GM12878 (cell line): ENCODE measurements around the gene DDX21. TPM values are rescaled to one million over a fixed set of nuclear protein-coding genes. Genes with fewer than 3 reads are reported as not detected.

Source experiments
- ATAC-seq: fragments of 200-7000 bp; cut with Tn5 transposase; 3 replicates; pipeline ENCODE4 v1.9.1; 2020; ENCODE audit warnings: mild to moderate bottlenecking, moderate library complexity
- Bru-seq: library from RNA; stranded (reverse); fragments of 400-500 nt; gene quantifications from one replicate; lab custom pipeline; 2021; lab: Mats Ljungman, UMichigan
- BruChase-seq, 2 experiments: library from RNA; stranded (reverse); fragments of 400-500 nt; gene quantifications; one replicate each; lab custom pipeline; 2021; lab: Mats Ljungman, UMichigan
- BruUV-seq: library from RNA; stranded (reverse); fragments of 400-500 nt; replicated peaks from 2 replicates; lab custom pipeline; 2021; lab: Mats Ljungman, UMichigan
- CTCF ChIA-PET: fragments of 300-600 bp; sonication (Branson Sonifier 250); formaldehyde crosslinking; extraction: SDS; loops from one replicate; lab custom pipeline; 2021; ENCODE audit warnings: inconsistent platforms; lab: Yijun Ruan, JAX
- POLR2A ChIA-PET: fragments of 350-600 bp; formaldehyde crosslinking; extraction: SDS; loops from one replicate; lab custom pipeline; 2021; ENCODE audit warnings: inconsistent platforms; lab: Charles Lee
- RAD21 ChIA-PET: fragments of 300-600 bp; sonication (Branson Sonifier 250); formaldehyde crosslinking; loops from one replicate; lab custom pipeline; 2023; ENCODE audit warnings: antibody characterized with exemption; ENCODE audit not compliant: unreplicated experiment; lab: Charles Lee
- SMC1A ChIA-PET: fragments of 300-600 bp; sonication (Branson Sonifier 250); formaldehyde crosslinking; loops from one replicate; lab custom pipeline; 2023; ENCODE audit not compliant: unreplicated experiment, uncharacterized antibody; lab: Charles Lee
- DNase-seq: peaks from one replicate; pipeline ENCODE4 v3.0.0-alpha.2; 2011; ENCODE audit warnings: low read depth, low spot score
- FAIRE-seq: peaks from 3 replicates; lab custom pipeline; 2011; peaks lifted over from hg19 to GRCh38; lab: Jason Lieb, UNC
- H2AFZ ChIP-seq: 2 replicates; pipeline ENCODE4 v1.6.0; 2011; ENCODE audit warnings: low read depth, low read length, control low read depth; ENCODE audit not compliant: control insufficient read depth
- H3K27ac ChIP-seq: 2 replicates; pipeline ENCODE4 v1.5.1; 2011; ENCODE audit warnings: control low read depth; ENCODE audit not compliant: control insufficient read depth, insufficient read depth
- H3K27me3 ChIP-seq, 2 experiments: replicated peaks in 1 of 2; 2 replicates each; pipeline versions ENCODE4 v1.6.0 to v1.6.1; 2011; ENCODE audit warnings: low read length in 1 of 2; ENCODE audit not compliant: control insufficient read depth in 2 of 2, insufficient read depth in 2 of 2
- H3K36me3 ChIP-seq, 2 experiments: 2 replicates each; pipeline ENCODE4 v1.5.1; 2011; ENCODE audit warnings: low read length in 1 of 2; ENCODE audit not compliant: control insufficient read depth in 2 of 2, insufficient read depth in 2 of 2
- H3K4me1 ChIP-seq: 2 replicates; pipeline ENCODE4 v1.6.1; 2011; ENCODE audit warnings: mild to moderate bottlenecking, low read length, moderate library complexity, mixed read lengths; ENCODE audit not compliant: control insufficient read depth, insufficient read depth
- H3K4me2 ChIP-seq: 2 replicates; pipeline ENCODE4 v1.6.0; 2011; ENCODE audit warnings: control low read depth; ENCODE audit not compliant: control insufficient read depth, insufficient read depth
- H3K4me3 ChIP-seq: fragments of 200-600 bp; sonication (generic); 2 replicates; pipeline ENCODE4 v1.5.1; 2016
- H3K79me2 ChIP-seq: 2 replicates; pipeline ENCODE4 v1.6.0; 2011; ENCODE audit warnings: low read length; ENCODE audit not compliant: control insufficient read depth, insufficient read depth
- H3K9ac ChIP-seq: 2 replicates; pipeline ENCODE4 v1.8.0; 2011; ENCODE audit warnings: low read length, control low read depth, mixed read lengths; ENCODE audit not compliant: control insufficient read depth, insufficient read depth
- H3K9me3 ChIP-seq: replicated peaks from 3 replicates; pipeline ENCODE4 v1.5.1; 2011; ENCODE audit warnings: mild to moderate bottlenecking, low read length; ENCODE audit not compliant: control insufficient read depth, insufficient read depth
- H4K20me1 ChIP-seq: 2 replicates; pipeline ENCODE4 v1.6.0; 2011; ENCODE audit not compliant: control insufficient read depth, insufficient read depth
- ATF2 ChIP-seq: IDR thresholded peaks from 2 replicates; pipeline ENCODE4 v1.6.1; 2012; ENCODE audit warnings: low read length, inconsistent platforms
- BCL3 ChIP-seq: IDR thresholded peaks from 2 replicates; pipeline ENCODE4 v1.6.1; 2011; ENCODE audit warnings: borderline replicate concordance, low read depth, mild to moderate bottlenecking, moderate library complexity, low read length; ENCODE audit not compliant: insufficient read depth, poor library complexity, severe bottlenecking
- CEBPB ChIP-seq, 2 experiments: fragments of 150-350 bp in 1 of 2; IDR thresholded peaks; 2 replicates each; pipeline ENCODE4 v1.6.1; 2012 to 2014; ENCODE audit warnings: low read depth in 2 of 2, low read length in 2 of 2, borderline replicate concordance in 1 of 2, inconsistent platforms in 1 of 2
- IKZF2 ChIP-seq, 2 experiments: fragments of 450-650 bp; IDR thresholded peaks; 2 replicates each; pipeline ENCODE4 v1.6.1; 2017; ENCODE audit warnings: mild to moderate bottlenecking in 2 of 2, moderate library complexity in 2 of 2
- MYB ChIP-seq: fragments of 150-350 bp; IDR thresholded peaks from 2 replicates; pipeline ENCODE4 v1.6.1; 2014; ENCODE audit warnings: mild to moderate bottlenecking, low read depth, low read length, borderline replicate concordance
- MYC ChIP-seq: IDR thresholded peaks from 2 replicates; pipeline ENCODE4 v1.6.1; 2011; ENCODE audit warnings: mild to moderate bottlenecking, low read length, moderate library complexity, inconsistent platforms; ENCODE audit not compliant: insufficient read depth, insufficient replicate concordance, insufficient read length, severe bottlenecking
- NFXL1 ChIP-seq: fragments of 450-650 bp; IDR thresholded peaks from 2 replicates; pipeline ENCODE4 v1.6.1; 2017; ENCODE audit warnings: antibody characterized with exemption, mild to moderate bottlenecking, borderline replicate concordance
- SIN3A ChIP-seq: IDR thresholded peaks from 2 replicates; pipeline ENCODE4 v1.6.1; 2012; ENCODE audit warnings: low read depth, low read length, improper control_type of control experiment
- SPI1 ChIP-seq: IDR thresholded peaks from 2 replicates; pipeline ENCODE4 v1.6.1; 2011; ENCODE audit warnings: low read depth, mild to moderate bottlenecking, low read length, moderate library complexity, borderline replicate concordance; ENCODE audit not compliant: insufficient read depth
- TARDBP ChIP-seq: IDR thresholded peaks from 2 replicates; pipeline ENCODE4 v1.6.1; 2016; ENCODE audit warnings: borderline replicate concordance
- WRNIP1 ChIP-seq: IDR thresholded peaks from 2 replicates; pipeline ENCODE4 v1.6.1; 2011; ENCODE audit warnings: low read depth, low read length, improper control_type of control experiment, borderline replicate concordance
- ZBTB33 ChIP-seq: fragments of 450-650 bp; IDR thresholded peaks from 2 replicates; pipeline ENCODE4 v1.6.1; 2017; ENCODE audit warnings: mild to moderate bottlenecking
- WGBS: methylation state at CpG from one replicate; pipeline ENCODE4 v1.1.6; 2016; ENCODE audit warnings: low lambda C conversion rate; ENCODE audit not compliant: insufficient replicate concordance, insufficient coverage; ENCODE audit errors: missing lambda C conversion rate; 5-methylcytosine and 5-hydroxymethylcytosine counted together
- in situ Hi-C: fragments of 300-500 bp; cut with MboI; formaldehyde crosslinking; loops from 9 replicates; pipeline ENCODE4 v1.14.3; 2018; ENCODE audit warnings: mixed read lengths
- intact Hi-C: fragments of 100-400 bp; cut with micrococcal nuclease; formaldehyde crosslinking; loops from one replicate; pipeline ENCODE4 v1.14.2; 2022; ENCODE audit not compliant: unreplicated experiment
- long read RNA-seq, 2 experiments: library from polyadenylated mRNA; unstranded; transcript quantifications; one replicate each; pipeline ENCODE4 v2.0.0, GENCODE V29; 2019 to 2020
- polyA minus RNA-seq, 3 experiments: library from RNA; depleted of rRNA, polyadenylated mRNA; stranded (reverse); fragments of >200 nt; gene quantifications; 2 replicates each; pipeline ENCODE4 v1.2.3, GENCODE V29; 2011
- polyA plus RNA-seq, 11 experiments: library from polyadenylated mRNA; depleted of rRNA in 4 of 11; unstranded in 6 of 11; stranded (reverse) in 5 of 11; fragments of >200 nt; fragmentation: Nextera tagmentation in 4 of 11; fragmentation: Illumina TruSeq in 1 of 11; extraction: Ambion mirVana in 4 of 11; extraction: Trizol in 1 of 11; gene quantifications; 1 replicate in 1 of 11; 2 replicates in 10 of 11; pipeline versions ENCODE4 v1.2.1 to v1.2.3, GENCODE V29; 2011 to 2016; ENCODE audit warnings: inconsistent platforms in 2 of 11, missing spikeins in 2 of 11, low read depth in 1 of 11
- total RNA-seq, 4 experiments: library from RNA; depleted of rRNA in 3 of 4; stranded (reverse); fragments of >200 nt in 3 of 4; fragmentation: Illumina TruSeq in 1 of 4; extraction: Trizol in 1 of 4; gene quantifications; 2 replicates each; pipeline versions ENCODE4 v1.2.1 to v1.2.3, GENCODE V29; 2013 to 2021

The DDX21 gene
- total RNA-seq (2013; cell fraction: nucleolus; rRNA removed) = 34.8 and 35.9 TPM in 2 replicates
- total RNA-seq (2014; rRNA removed) = 121 and 158 TPM in 2 replicates
- total RNA-seq (2014; rRNA removed; fragmentation: Illumina TruSeq; extraction: Trizol) = 153 and 165 TPM in 2 replicates
- 122 and 129 TPM in 2 replicates for total RNA-seq (2021)
- polyA plus RNA-seq (2011; ENCODE audit: low read depth) = 39.5 TPM
- polyA plus RNA-seq (2011; rRNA removed) = 120 and 162 TPM in 2 replicates
- 43.4 and 50.3 TPM in 2 replicates for polyA plus RNA-seq (2011; cell fraction: cytosol; rRNA removed)
- 35.1 and 62.8 TPM in 2 replicates for polyA plus RNA-seq (2011; cell fraction: nucleus; rRNA removed)
- polyA plus RNA-seq (2012) = 48.2 and 52.6 TPM in 2 replicates
- polyA plus RNA-seq (2014; fragmentation: Illumina TruSeq; extraction: Trizol) = 182 and 223 TPM in 2 replicates
- polyA plus RNA-seq (2014; fragmentation: Nextera tagmentation; extraction: Ambion mirVana) = 10 to 100 TPM; 80.8 to 88.5 TPM
- 95.6 and 112 TPM in 2 replicates for polyA plus RNA-seq (2014; rRNA removed)
- polyA plus RNA-seq (2016; fragmentation: Nextera tagmentation; extraction: Ambion mirVana) = 10 to 100 TPM; 41.1 to 47.8 TPM
- 67.2 and 96.1 TPM in 2 replicates for polyA minus RNA-seq (2011; rRNA and poly(A)+ RNA removed)
- polyA minus RNA-seq (2011; cell fraction: cytosol; rRNA and poly(A)+ RNA removed) = 34.7 and 46.3 TPM in 2 replicates
- polyA minus RNA-seq (2011; cell fraction: nucleus; rRNA and poly(A)+ RNA removed) = 13.4 and 23.5 TPM in 2 replicates
- Bru-seq, nascent RNA = percentile 96 among the genes with signal in this experiment
- BruChase-seq, experiment 1, labeled RNA remaining after a 6-hour chase = percentile 98 among the genes with signal in this experiment
- percentile 99 among the genes with signal in this experiment for BruChase-seq, experiment 2, labeled RNA remaining after a 2-hour chase
- long read RNA-seq, experiment 1, full-length matches to known transcripts = 24 of 62 reads
- long read RNA-seq, experiment 1, partial matches to known transcripts = 33 of 62 reads
- long read RNA-seq, experiment 1, other reads (novel, unspliced or antisense) = 5 of 62 reads
- long read RNA-seq, experiment 2, full-length matches to known transcripts = 28 of 161 reads
- long read RNA-seq, experiment 2, partial matches to known transcripts = 71 of 161 reads
- long read RNA-seq, experiment 2, other reads (novel, unspliced or antisense) = 62 of 161 reads

GRCh38 chr10:68955832-68956532, at the start of gene DDX21:
Gene DDX21 (plus strand): TSS chr10:68956170. CDS start chr10:68956226, 56 bp downstream.
- Histone ChIP-seq H3K9me3 (no peaks in the 10 kb centered on the region), H2AFZ (peak within 1 kb of the TSS; percentile 86), H3K36me3 (no peaks in the 10 kb centered on the region), H3K9ac (peak within 1 kb of the TSS; percentile 92), H3K27ac (peak within 1 kb of the TSS; percentile 94), H3K27me3 (no peaks in the 10 kb centered on the region), H3K4me1 (no peaks in the 10 kb centered on the region), H3K4me3 (peak within 1 kb of the TSS; percentile 93), H3K79me2 (peaks cover 58% of the 10 kb centered on the region), H3K4me2 (peak within 1 kb of the TSS; percentile 71), H4K20me1 (no peaks in the 10 kb centered on the region)
- POLR2A ChIA-PET = interaction anchor here (0.6 to 1.9 kb wide), 7 partner anchors 32 to 286 kb away, joined by 3 to 6 read pairs (median 4); no protein-coding TSS in a partner anchor
- SMC1A ChIA-PET = interaction anchor here (0.7 to 1.7 kb wide), 9 partner anchors 12 to 276 kb away, joined by 3 to 6 read pairs (median 3); no protein-coding TSS in a partner anchor
- CTCF ChIA-PET = interaction anchor here (0.6 to 2.8 kb wide), 20 partner anchors 12 to 448 kb away, joined by 3 to 14 read pairs (median 4); no protein-coding TSS in a partner anchor
- DNase-seq (peak; percentile 76), ATAC-seq (peak; percentile 87), FAIRE-seq (peak; percentile 87)
- in situ Hi-C loops = no loop called here
- BruUV-seq = TSS peak; percentile 81
- under 1% methylated on average over 53 of the region's 53 CpGs for WGBS
- intact Hi-C loops = loop anchor here (2.0 kb wide), 1 partner anchor 137 kb away; no protein-coding TSS in a partner anchor
- RAD21 ChIA-PET = interaction anchor here (0.7 to 2.0 kb wide), 11 partner anchors 29 to 472 kb away, joined by 3 to 6 read pairs (median 3); partner anchors contain the start of genes SRGN and SUPV3L1
- no peak for TF ChIP-seq ZBTB33
- peak; percentile 70 for TF ChIP-seq SPI1
- TF ChIP-seq MYC = peak; percentile 93
- TF ChIP-seq WRNIP1 = no peak
- TF ChIP-seq SIN3A = peak; percentile 96
- no peak for TF ChIP-seq CEBPB (IDR thresholded peaks at IDR 0.05; ENCODE audit: borderline replicate concordance in 1 of 2, low read depth in 2 of 2, low read length in 2 of 2)
- TF ChIP-seq NFXL1 = no peak
- peak; percentile 36; the same call in 1 of the 2 replicates for TF ChIP-seq ATF2
- TF ChIP-seq BCL3 = no peak
- no peak; the same call in 1 of the 2 replicates for TF ChIP-seq TARDBP
- no peak for TF ChIP-seq MYB
- peak in 1 of 2 experiments; percentile 41; a peak in 1 of 4 replicates for TF ChIP-seq IKZF2 (IDR thresholded peaks at IDR 0.05)
